Liver (tissue), 9 donors: ENCODE data around the gene ZNF440. TPM values are rescaled to one million over a fixed set of nuclear protein-coding genes. Genes with fewer than 3 reads are reported as not detected.
"Not testable (repeated sequence)": the region's sequence is repeated elsewhere in the genome, so short reads cannot be mapped to it uniquely, and the experiment has no call there.

Source experiments
- DNase-seq: peaks from one replicate; pipeline ENCODE4 v3.0.0-alpha.2; 2017; ENCODE audit warnings: low spot score
- H3K27ac ChIP-seq, 2 donors: one replicate each; pipeline ENCODE4 v1.7.0; 2013; ENCODE audit warnings: inconsistent platforms in 2 of 2, low read length in 2 of 2, control low read depth in 1 of 2, low read depth in 1 of 2, mild to moderate bottlenecking in 1 of 2
- H3K27me3 ChIP-seq, 4 donors: one replicate each; pipeline versions ENCODE4 v1.6.1 to v1.7.0; 2013; ENCODE audit warnings: low read length in 3 of 4, inconsistent platforms in 1 of 4, mild to moderate bottlenecking in 1 of 4, moderate library complexity in 1 of 4; ENCODE audit not compliant: control insufficient read depth in 4 of 4, insufficient read depth in 4 of 4
- H3K36me3 ChIP-seq, 4 donors: one replicate each; pipeline versions ENCODE4 v1.6.1 to v1.7.0; 2013; ENCODE audit warnings: low read length in 3 of 4, mild to moderate bottlenecking in 3 of 4, low read depth in 1 of 4, moderate library complexity in 1 of 4; ENCODE audit not compliant: control insufficient read depth in 4 of 4, insufficient read depth in 3 of 4
- H3K4me1 ChIP-seq, 4 donors: one replicate each; pipeline versions ENCODE4 v1.6.1 to v1.7.0; 2013; ENCODE audit warnings: low read length in 3 of 4, mild to moderate bottlenecking in 3 of 4, moderate library complexity in 1 of 4; ENCODE audit not compliant: control insufficient read depth in 4 of 4, insufficient read depth in 4 of 4
- H3K4me3 ChIP-seq, 3 donors: one replicate each; pipeline versions ENCODE4 v1.6.1 to v1.7.0; 2013; ENCODE audit warnings: low read length in 3 of 3, control low read depth in 1 of 3, low read depth in 1 of 3, mild to moderate bottlenecking in 1 of 3
- H3K9ac ChIP-seq, 2 donors: one replicate each; pipeline ENCODE4 v1.7.0; 2013; ENCODE audit warnings: low read length in 2 of 2, mild to moderate bottlenecking in 2 of 2, moderate library complexity in 2 of 2, control low read depth in 1 of 2, low read depth in 1 of 2
- H3K9me3 ChIP-seq, 4 donors: one replicate each; pipeline versions ENCODE4 v1.6.1 to v1.7.0; 2013; ENCODE audit warnings: low read length in 3 of 4; ENCODE audit not compliant: control insufficient read depth in 4 of 4
- FOXA1 ChIP-seq: IDR thresholded peaks from 2 replicates; pipeline ENCODE4 v1.6.1; 2016; ENCODE audit warnings: antibody characterized with exemption
- FOXA2 ChIP-seq: IDR thresholded peaks from 2 replicates; pipeline ENCODE4 v1.6.1; 2016; ENCODE audit warnings: antibody characterized with exemption
- SP1 ChIP-seq: IDR thresholded peaks from 2 replicates; pipeline ENCODE4 v1.6.1; 2018; ENCODE audit warnings: antibody characterized with exemption, mild to moderate bottlenecking
- WGBS: extraction: QIAGEN DNeasy Blood & Tissue Kit; methylation state at CpG from one replicate; pipeline ENCODE4 v1.1.7; 2013; 5-methylcytosine and 5-hydroxymethylcytosine counted together
- polyA plus RNA-seq, 2 donors: library from polyadenylated mRNA; stranded (reverse) in 1 of 2; unstranded in 1 of 2; fragments of 200-250 nt in 1 of 2; fragments of >200 nt in 1 of 2; fragmentation: Nextera tagmentation in 1 of 2; extraction: Ambion mirVana in 1 of 2; gene quantifications; one replicate each; pipeline versions ENCODE4 v1.2.1 to v1.2.3, GENCODE V29; 2013 to 2015
- total RNA-seq, 2 donors: library from RNA; depleted of rRNA; stranded (reverse); fragments of >200 nt; gene quantifications; one replicate each; pipeline ENCODE4 v1.2.3, GENCODE V29; 2014
- TF ChIP-seq, protein P1 (sequence below): fragments of 150-350 bp; IDR thresholded peaks from 2 replicates; pipeline ENCODE4 v1.5.1; 2017; ENCODE audit warnings: improper control_type of control experiment, low read depth, low read length; ENCODE audit not compliant: missing input control
- TF ChIP-seq, protein P2 (sequence below): IDR thresholded peaks from 2 replicates; pipeline ENCODE4 v1.6.1; 2016; ENCODE audit warnings: antibody characterized with exemption, mild to moderate bottlenecking
- donor health status: healthy.
- donor health status: healthy.
- donor health status: healthy.
- donor health status: healthy.
- donor health status: healthy.

ZNF440 gene
- total and polyA plus RNA-seq, 4 donors, result 1.3 to 8.5 (median 4.3) TPM

DNA sequence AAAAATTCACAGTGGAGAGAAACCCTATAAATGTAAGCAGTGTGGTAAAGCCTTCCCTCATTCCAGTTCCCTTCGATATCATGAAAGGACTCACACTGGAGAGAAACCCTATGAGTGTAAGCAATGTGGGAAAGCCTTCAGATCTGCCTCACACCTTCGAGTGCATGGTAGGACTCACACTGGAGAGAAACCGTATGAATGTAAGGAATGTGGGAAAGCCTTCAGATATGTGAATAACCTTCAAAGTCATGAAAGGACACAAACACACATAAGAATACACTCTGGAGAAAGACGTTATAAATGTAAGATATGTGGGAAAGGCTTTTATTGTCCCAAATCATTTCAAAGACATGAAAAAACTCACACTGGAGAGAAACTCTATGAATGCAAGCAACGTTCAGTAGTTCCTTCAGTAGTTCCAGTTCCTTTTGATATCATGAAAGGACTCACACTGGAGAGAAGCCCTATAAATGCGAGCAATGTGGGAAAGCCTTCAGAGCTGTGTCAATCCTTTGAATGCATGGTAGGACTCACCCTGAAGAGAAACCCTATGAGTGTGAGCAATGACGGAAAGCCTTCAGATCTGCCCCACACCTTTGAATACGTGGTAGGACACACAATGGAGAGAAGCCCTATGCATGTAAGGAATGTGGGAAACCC is 18.3 kb downstream of the ZNF440 start:
- DNase-seq, result no peak
- Histone ChIP-seq H3K9me3 (peaks cover 30 to 60% (median 37%) of the 10 kb centered on the region in 4 donors), H3K4me1 (no peaks in the 10 kb centered on the region), H3K27ac (no peak overlapping the region), H3K27me3 (no peaks in the 10 kb centered on the region), H3K36me3 (peaks cover 12 to 42% (median 37%) of the 10 kb centered on the region in 4 donors), H3K4me3 (peak overlapping the region in 2 of 3 donors; percentile 35 to 74), H3K9ac (no peak overlapping the region)
- no peak for TF ChIP-seq FOXA1
- TF ChIP-seq, protein P1, sequence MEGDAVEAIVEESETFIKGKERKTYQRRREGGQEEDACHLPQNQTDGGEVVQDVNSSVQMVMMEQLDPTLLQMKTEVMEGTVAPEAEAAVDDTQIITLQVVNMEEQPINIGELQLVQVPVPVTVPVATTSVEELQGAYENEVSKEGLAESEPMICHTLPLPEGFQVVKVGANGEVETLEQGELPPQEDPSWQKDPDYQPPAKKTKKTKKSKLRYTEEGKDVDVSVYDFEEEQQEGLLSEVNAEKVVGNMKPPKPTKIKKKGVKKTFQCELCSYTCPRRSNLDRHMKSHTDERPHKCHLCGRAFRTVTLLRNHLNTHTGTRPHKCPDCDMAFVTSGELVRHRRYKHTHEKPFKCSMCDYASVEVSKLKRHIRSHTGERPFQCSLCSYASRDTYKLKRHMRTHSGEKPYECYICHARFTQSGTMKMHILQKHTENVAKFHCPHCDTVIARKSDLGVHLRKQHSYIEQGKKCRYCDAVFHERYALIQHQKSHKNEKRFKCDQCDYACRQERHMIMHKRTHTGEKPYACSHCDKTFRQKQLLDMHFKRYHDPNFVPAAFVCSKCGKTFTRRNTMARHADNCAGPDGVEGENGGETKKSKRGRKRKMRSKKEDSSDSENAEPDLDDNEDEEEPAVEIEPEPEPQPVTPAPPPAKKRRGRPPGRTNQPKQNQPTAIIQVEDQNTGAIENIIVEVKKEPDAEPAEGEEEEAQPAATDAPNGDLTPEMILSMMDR, result no peak
- WGBS, result 99% methylated on average over 8 of the region's 8 CpGs

DNA sequence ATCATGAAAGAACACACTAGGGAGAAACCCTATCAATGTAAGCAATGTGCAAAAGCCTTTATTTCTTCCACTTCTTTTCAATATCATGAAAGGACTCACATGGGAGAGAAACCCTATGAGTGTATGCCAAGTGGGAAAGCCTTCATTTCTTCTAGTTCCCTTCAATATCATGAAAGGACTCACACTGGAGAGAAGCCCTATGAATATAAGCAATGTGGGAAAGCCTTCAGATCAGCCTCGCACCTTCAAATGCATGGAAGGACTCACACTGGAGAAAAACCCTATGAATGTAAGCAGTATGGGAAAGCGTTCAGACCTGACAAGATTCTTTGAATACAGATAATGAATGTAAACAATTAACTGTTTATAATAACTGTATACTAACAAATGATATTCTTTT is 19.5 kb downstream of the ZNF440 start:
- peak overlapping the region in 2 of 3 donors; percentile 27 to 51 for H3K4me3 ChIP-seq
- no peak for TF ChIP-seq FOXA2
- TF ChIP-seq SP1, result no peak
- TF ChIP-seq FOXA1, result no peak
- 98% methylated on average over 2 of the region's 2 CpGs for WGBS
- H3K9ac ChIP-seq, result no peak overlapping the region
- H3K4me1 ChIP-seq, result no peaks in the 10 kb centered on the region
- H3K27ac ChIP-seq, result no peak overlapping the region
- peaks cover 12 to 41% (median 35%) of the 10 kb centered on the region in 4 donors for H3K36me3 ChIP-seq
- H3K9me3 ChIP-seq, result peaks cover 31 to 55% (median 38%) of the 10 kb centered on the region in 4 donors
- no peak for DNase-seq
- no peaks in the 10 kb centered on the region for H3K27me3 ChIP-seq

DNA sequence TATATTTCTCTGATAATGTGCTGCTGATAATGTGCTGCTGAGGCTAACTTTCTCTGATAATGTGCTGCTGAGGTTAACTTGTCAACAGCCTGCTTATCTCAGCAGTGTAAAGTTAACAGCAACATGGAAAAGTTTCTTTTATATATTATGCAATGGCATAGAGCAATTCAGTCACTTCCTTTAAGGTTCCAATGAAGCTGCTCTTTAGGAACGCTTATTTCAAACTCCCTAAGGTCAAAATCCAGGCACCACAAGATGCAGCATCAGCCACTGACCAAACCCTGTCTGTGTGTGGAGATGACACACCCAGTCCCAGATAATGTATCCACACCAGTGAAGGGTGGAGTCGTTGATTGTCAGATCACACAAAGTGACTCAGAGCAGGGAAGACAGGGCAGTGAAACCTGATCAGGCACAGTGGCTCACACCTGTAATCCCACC is 21.6 kb downstream of the ZNF440 start:
- WGBS, result 91% methylated on average over 2 of the region's 2 CpGs
- H3K9ac ChIP-seq, H3K27me3 ChIP-seq, H3K4me1 ChIP-seq, DNase-seq, H3K27ac ChIP-seq: not testable (repeated sequence)
- Histone ChIP-seq H3K9me3 (peaks cover 28 to 43% (median 34%) of the 10 kb centered on the region in 4 donors), H3K4me3 (peak overlapping the region in 1 of 3 donors; percentile 27), H3K36me3 (peaks cover 10 to 26% (median 25%) of the 10 kb centered on the region in 4 donors)

DNA sequence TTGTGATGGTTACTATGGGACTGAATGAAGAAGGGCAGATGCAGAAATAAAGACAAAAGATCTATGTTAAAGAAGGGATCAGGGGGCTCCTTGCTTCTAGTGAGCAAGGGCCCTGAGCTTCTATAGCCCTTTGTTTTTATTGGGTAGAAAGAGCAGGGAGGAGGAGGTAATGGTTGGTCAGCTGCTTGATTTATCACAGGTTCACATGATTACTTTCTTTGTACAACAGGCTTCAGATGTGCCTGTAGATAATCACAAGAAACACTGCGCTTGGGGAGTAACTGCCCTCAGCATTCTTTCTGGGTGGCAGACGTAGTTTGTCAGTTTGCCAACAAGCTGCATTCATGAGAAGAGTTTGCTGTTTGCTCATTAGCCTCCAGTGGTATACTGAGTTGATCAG is 29.6 kb downstream of the ZNF440 start:
- WGBS, result 51% methylated on average over 2 of the region's 2 CpGs
- DNase-seq, result no peak

DNA sequence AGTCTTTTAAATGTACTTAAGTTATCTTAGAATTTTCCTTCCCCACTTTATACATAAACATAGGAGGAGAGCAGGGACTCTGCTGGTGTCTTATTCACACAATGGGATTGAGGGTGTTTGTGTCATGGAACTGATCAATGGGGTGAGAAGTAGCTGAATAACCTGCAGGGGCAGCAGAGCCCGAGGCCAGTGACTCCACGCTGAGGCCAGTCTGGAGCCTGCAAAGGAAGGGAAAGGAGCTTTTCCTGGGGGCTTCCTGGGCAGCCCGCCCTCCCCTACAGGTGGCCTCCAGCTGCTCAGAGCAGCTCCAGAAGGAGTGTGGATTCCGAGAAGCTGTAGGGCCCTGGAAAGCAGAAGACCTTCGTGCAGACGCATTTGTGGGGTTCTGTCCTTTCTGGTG is 33.5 kb downstream of the ZNF440 start:
- not testable (repeated sequence) for H3K9me3 ChIP-seq, H3K27me3 ChIP-seq, DNase-seq, H3K36me3 ChIP-seq, H3K4me3 ChIP-seq, H3K9ac ChIP-seq, H3K4me1 ChIP-seq, H3K27ac ChIP-seq
- 51% methylated on average over 6 of the region's 6 CpGs for WGBS

More for the DNA sequence above, 29.6 kb downstream of the ZNF440 start:
- peaks cover 0 to 3% (median 0%) of the 10 kb centered on the region in 4 donors for H3K4me1 ChIP-seq
- H3K27me3 ChIP-seq, result no peaks in the 10 kb centered on the region
- H3K9me3 ChIP-seq, result peaks cover 0 to 13% (median 7%) of the 10 kb centered on the region in 4 donors
- no peak overlapping the region for H3K9ac ChIP-seq
- H3K36me3 ChIP-seq, result no peaks in the 10 kb centered on the region
- no peak overlapping the region for H3K4me3 ChIP-seq
- TF ChIP-seq, protein P2, sequence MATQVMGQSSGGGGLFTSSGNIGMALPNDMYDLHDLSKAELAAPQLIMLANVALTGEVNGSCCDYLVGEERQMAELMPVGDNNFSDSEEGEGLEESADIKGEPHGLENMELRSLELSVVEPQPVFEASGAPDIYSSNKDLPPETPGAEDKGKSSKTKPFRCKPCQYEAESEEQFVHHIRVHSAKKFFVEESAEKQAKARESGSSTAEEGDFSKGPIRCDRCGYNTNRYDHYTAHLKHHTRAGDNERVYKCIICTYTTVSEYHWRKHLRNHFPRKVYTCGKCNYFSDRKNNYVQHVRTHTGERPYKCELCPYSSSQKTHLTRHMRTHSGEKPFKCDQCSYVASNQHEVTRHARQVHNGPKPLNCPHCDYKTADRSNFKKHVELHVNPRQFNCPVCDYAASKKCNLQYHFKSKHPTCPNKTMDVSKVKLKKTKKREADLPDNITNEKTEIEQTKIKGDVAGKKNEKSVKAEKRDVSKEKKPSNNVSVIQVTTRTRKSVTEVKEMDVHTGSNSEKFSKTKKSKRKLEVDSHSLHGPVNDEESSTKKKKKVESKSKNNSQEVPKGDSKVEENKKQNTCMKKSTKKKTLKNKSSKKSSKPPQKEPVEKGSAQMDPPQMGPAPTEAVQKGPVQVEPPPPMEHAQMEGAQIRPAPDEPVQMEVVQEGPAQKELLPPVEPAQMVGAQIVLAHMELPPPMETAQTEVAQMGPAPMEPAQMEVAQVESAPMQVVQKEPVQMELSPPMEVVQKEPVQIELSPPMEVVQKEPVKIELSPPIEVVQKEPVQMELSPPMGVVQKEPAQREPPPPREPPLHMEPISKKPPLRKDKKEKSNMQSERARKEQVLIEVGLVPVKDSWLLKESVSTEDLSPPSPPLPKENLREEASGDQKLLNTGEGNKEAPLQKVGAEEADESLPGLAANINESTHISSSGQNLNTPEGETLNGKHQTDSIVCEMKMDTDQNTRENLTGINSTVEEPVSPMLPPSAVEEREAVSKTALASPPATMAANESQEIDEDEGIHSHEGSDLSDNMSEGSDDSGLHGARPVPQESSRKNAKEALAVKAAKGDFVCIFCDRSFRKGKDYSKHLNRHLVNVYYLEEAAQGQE, result no peak
- TF ChIP-seq, protein P1, result no peak
- no peak overlapping the region for H3K27ac ChIP-seq
